ENCODE results near the gene SLC6A18.

SLC6A18 gene

DNA sequence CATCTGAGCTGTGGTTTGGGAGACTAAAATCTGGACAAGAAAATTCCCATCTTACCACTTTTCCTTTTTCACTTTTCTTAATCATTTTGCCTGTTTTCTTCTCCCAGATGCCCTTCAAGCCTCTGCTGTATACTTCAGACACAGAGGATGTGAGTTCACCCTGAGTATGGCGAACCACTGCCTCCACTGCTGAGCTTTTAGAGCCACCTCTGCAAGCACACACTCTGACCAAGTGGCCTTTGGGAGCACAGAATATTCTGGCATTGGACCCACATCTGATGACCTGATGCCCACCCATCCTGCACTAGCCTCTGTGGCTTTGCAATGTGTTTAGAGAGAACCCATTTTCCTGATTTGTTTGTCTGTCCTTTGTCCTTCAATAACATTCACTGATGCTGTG lies 37.2 kb downstream of the SLC6A18 start:
- H3K9ac ChIP-seq (ENCODE audit: low read length): no peak overlapping the region
- H3K27ac ChIP-seq (ENCODE audit: low read length): no peak overlapping the region
- no peaks in the 10 kb centered on the region for H3K79me2 ChIP-seq (ENCODE audit: low read length)
- no peak overlapping the region for H3K4me3 ChIP-seq (ENCODE audit: low read length)
- no peaks in the 10 kb centered on the region for H4K20me1 ChIP-seq (ENCODE audit: insufficient read depth, low read length)
- H3K27me3 ChIP-seq (ENCODE audit: low read depth, low read length): no peaks in the 10 kb centered on the region
- H3K36me3 ChIP-seq (replicated peaks; ENCODE audit: low read depth, low read length): no peaks in the 10 kb centered on the region
- no peak for TF ChIP-seq EZH2phosphoT487 (IDR thresholded peaks at IDR 0.05; ENCODE audit: low read depth)
- TF ChIP-seq, protein P1, sequence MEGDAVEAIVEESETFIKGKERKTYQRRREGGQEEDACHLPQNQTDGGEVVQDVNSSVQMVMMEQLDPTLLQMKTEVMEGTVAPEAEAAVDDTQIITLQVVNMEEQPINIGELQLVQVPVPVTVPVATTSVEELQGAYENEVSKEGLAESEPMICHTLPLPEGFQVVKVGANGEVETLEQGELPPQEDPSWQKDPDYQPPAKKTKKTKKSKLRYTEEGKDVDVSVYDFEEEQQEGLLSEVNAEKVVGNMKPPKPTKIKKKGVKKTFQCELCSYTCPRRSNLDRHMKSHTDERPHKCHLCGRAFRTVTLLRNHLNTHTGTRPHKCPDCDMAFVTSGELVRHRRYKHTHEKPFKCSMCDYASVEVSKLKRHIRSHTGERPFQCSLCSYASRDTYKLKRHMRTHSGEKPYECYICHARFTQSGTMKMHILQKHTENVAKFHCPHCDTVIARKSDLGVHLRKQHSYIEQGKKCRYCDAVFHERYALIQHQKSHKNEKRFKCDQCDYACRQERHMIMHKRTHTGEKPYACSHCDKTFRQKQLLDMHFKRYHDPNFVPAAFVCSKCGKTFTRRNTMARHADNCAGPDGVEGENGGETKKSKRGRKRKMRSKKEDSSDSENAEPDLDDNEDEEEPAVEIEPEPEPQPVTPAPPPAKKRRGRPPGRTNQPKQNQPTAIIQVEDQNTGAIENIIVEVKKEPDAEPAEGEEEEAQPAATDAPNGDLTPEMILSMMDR (IDR thresholded peaks at IDR 0.05; ENCODE audit: low read depth, low read length): no peak
- H3K4me1 ChIP-seq (ENCODE audit: low read length): no peaks in the 10 kb centered on the region
- no peak overlapping the region for H2AFZ ChIP-seq (ENCODE audit: low read depth, low read length)
- H3K4me2 ChIP-seq (ENCODE audit: low read length): no peak overlapping the region
- H3K9me3 ChIP-seq (ENCODE audit: insufficient read depth, low read length): no peaks in the 10 kb centered on the region

DNA sequence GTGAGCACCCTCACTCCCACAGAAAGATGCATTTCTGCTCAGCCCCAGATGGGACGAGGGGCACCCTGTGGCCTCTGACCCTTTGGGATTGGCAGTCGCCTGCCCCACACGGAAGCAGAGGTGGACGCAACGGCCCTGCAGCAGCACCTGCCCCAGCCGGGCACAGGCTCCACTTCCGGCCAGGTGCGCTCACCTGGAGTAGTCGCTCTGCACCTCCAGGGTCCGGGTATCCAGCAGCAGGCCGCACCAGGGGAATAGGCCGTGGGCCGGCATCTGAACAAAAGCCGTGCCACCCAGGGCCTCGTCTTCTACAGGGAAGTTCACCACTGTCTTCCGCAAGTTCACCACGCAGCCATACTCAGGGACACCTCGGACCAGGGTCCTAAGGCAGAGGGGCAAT lies 39.0 kb downstream of the SLC6A18 start:
- Histone ChIP-seq H3K36me3 (replicated peaks; ENCODE audit: low read depth, low read length) (no peaks in the 10 kb centered on the region), H3K9me3 (ENCODE audit: insufficient read depth, low read length) (no peaks in the 10 kb centered on the region), H3K4me3 (ENCODE audit: low read length) (no peak overlapping the region), H3K27me3 (ENCODE audit: low read depth, low read length) (no peaks in the 10 kb centered on the region), H3K4me1 (ENCODE audit: low read length) (no peaks in the 10 kb centered on the region), H3K79me2 (ENCODE audit: low read length) (no peaks in the 10 kb centered on the region), H3K27ac (ENCODE audit: low read length) (no peak overlapping the region), H4K20me1 (ENCODE audit: insufficient read depth, low read length) (no peaks in the 10 kb centered on the region), H3K4me2 (ENCODE audit: low read length) (no peak overlapping the region), H2AFZ (ENCODE audit: low read depth, low read length) (no peak overlapping the region), H3K9ac (ENCODE audit: low read length) (no peak overlapping the region)
- TF ChIP-seq EZH2phosphoT487 (IDR thresholded peaks at IDR 0.05; ENCODE audit: low read depth): no peak

DNA sequence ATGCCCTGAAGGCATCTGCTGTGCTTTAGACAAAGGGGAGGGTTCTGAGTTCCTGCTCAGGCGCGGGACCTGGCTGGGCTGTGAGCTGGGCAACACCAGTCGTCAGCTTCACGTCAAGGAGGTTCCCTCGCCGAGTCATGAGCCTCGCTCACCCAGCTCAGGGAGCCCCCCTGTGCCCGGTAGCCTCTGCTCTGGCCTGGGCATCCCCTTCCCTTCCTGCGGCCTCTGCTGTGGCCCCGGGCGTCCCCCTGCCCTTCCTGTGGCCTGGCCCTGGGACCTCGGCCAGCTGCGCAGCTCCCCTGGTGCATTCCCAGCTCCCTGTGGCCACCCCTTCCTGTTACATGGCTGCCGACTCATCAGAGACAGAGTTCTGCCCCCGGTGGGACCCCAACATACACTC lies 39.8 kb downstream of the SLC6A18 start:
- Histone ChIP-seq H3K27ac (ENCODE audit: low read length) (no peak overlapping the region), H3K4me3 (ENCODE audit: low read length) (no peak overlapping the region), H3K9ac (ENCODE audit: low read length) (no peak overlapping the region), H3K4me2 (ENCODE audit: low read length) (no peak overlapping the region), H3K36me3 (replicated peaks; ENCODE audit: low read depth, low read length) (no peaks in the 10 kb centered on the region), H2AFZ (ENCODE audit: low read depth, low read length) (no peak overlapping the region), H3K9me3 (ENCODE audit: insufficient read depth, low read length) (no peaks in the 10 kb centered on the region), H3K4me1 (ENCODE audit: low read length) (no peaks in the 10 kb centered on the region), H3K79me2 (ENCODE audit: low read length) (no peaks in the 10 kb centered on the region), H3K27me3 (ENCODE audit: low read depth, low read length) (no peaks in the 10 kb centered on the region), H4K20me1 (ENCODE audit: insufficient read depth, low read length) (no peaks in the 10 kb centered on the region)
- TF ChIP-seq, protein P1 (IDR thresholded peaks at IDR 0.05; ENCODE audit: low read depth, low read length): no peak
- no peak for TF ChIP-seq EZH2phosphoT487 (IDR thresholded peaks at IDR 0.05; ENCODE audit: low read depth)

DNA sequence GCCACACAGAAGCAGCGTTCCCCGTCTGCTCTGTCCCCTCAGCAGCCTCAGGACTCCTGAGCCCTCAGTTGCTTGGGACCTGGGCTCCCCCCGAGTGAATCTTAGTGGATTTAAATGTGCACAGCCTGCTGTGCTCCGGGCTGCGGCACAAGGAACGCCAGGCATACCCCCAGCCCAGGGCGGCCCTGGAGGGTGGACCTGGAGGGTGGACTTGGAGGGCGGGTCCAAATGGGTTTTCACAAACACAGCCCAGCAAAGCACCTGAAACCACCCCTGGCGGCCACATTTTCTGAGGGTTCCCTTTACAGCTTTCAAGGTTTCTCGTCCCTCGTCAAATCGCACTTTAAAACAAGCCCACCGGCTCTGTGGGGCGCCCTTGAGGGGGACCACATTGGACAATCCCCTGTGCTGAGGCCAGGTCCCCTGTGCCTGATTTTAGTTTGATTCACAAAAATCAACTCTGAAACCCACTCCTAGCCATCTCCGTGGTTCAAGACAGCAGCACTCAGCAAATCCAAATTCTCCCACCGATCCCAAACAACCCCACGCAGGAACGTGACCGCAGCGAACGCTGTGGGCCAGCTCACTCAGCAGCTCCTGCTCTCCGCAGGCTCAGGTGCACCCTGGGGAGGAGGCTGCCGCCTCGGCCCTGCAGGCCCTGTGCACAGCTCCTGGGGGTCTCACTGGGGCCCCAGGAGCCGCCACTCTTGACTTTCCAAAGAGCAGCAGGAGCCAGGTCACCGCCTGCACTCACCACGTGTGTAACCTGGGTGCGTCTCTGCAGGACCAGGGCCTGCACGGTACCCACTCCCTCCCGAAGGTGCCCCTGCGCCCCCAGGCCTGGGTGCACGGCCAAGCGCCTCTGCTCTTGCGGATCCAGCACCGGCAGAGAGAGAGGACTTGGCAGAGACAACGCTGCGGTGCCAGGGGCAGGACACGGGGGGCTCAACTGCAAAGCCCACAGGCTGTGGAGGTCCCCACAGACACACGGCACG lies 40.6 kb downstream of the SLC6A18 start:
- Histone ChIP-seq H3K27ac (ENCODE audit: low read length) (no peak overlapping the region), H3K9ac (ENCODE audit: low read length) (no peak overlapping the region), H3K79me2 (ENCODE audit: low read length) (no peaks in the 10 kb centered on the region), H3K27me3 (ENCODE audit: low read depth, low read length) (no peaks in the 10 kb centered on the region), H3K36me3 (replicated peaks; ENCODE audit: low read depth, low read length) (no peaks in the 10 kb centered on the region), H3K4me3 (ENCODE audit: low read length) (no peak overlapping the region), H2AFZ (ENCODE audit: low read depth, low read length) (no peak overlapping the region), H3K4me2 (ENCODE audit: low read length) (no peak overlapping the region), H4K20me1 (ENCODE audit: insufficient read depth, low read length) (no peaks in the 10 kb centered on the region), H3K9me3 (ENCODE audit: insufficient read depth, low read length) (no peaks in the 10 kb centered on the region), H3K4me1 (ENCODE audit: low read length) (no peaks in the 10 kb centered on the region)
- no peak for TF ChIP-seq EZH2phosphoT487 (IDR thresholded peaks at IDR 0.05; ENCODE audit: low read depth)
- TF ChIP-seq, protein P1 (IDR thresholded peaks at IDR 0.05; ENCODE audit: low read depth, low read length): no peak

Data from OCI-LY3 (cell line).